Gastroesophageal sphincter (tissue), 3 donors: ENCODE measurements around the gene CD8B2.

Experiments used
- POLR2AphosphoS5 ChIP-seq: sonication (generic); formaldehyde crosslinking; IDR thresholded peaks from one replicate; pipeline ENCODE4 v1.6.1; 2017; ENCODE audit warnings: antibody characterized with exemption
- TF ChIP-seq, protein P1 (sequence below), 4 experiments: fragments of 200-600 bp in 2 of 4; fragments of 450-650 bp in 2 of 4; sonication (generic) in 1 of 4; IDR thresholded peaks; one replicate each; pipeline ENCODE4 v1.5.1; 2017 to 2019; ENCODE audit warnings: antibody characterized with exemption in 4 of 4, mild to moderate bottlenecking in 2 of 4, moderate library complexity in 2 of 4

DNA sequence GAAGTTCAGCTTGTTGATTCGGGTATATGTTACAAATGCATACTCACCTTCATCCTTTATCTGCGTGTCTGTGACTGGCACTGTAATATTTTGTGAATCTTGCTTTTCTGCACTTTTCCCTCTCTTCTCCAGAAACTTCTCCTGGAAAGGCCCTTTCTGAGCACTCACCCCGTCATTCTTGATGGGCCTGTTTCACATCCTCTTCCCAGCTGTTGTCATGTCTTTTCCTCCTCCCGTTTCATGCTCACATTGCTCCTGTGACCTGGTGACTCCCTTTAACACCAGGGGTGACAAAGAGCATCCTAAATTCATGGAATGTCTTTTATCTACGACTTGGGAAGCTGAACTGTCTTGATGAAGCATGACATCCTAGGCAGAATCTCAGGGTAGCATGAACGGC lies 65.8 kb downstream of the CD8B2 start:
- TF ChIP-seq, protein P1, sequence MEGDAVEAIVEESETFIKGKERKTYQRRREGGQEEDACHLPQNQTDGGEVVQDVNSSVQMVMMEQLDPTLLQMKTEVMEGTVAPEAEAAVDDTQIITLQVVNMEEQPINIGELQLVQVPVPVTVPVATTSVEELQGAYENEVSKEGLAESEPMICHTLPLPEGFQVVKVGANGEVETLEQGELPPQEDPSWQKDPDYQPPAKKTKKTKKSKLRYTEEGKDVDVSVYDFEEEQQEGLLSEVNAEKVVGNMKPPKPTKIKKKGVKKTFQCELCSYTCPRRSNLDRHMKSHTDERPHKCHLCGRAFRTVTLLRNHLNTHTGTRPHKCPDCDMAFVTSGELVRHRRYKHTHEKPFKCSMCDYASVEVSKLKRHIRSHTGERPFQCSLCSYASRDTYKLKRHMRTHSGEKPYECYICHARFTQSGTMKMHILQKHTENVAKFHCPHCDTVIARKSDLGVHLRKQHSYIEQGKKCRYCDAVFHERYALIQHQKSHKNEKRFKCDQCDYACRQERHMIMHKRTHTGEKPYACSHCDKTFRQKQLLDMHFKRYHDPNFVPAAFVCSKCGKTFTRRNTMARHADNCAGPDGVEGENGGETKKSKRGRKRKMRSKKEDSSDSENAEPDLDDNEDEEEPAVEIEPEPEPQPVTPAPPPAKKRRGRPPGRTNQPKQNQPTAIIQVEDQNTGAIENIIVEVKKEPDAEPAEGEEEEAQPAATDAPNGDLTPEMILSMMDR (IDR thresholded peaks at IDR 0.05): no peak
- no peak for TF ChIP-seq POLR2AphosphoS5
